ENCODE measurements around the gene KIF5C.
"Not testable (repeated sequence)": the region's sequence is repeated elsewhere in the genome, so short reads cannot be mapped to it uniquely, and the experiment has no call there.

Gene KIF5C

DNA sequence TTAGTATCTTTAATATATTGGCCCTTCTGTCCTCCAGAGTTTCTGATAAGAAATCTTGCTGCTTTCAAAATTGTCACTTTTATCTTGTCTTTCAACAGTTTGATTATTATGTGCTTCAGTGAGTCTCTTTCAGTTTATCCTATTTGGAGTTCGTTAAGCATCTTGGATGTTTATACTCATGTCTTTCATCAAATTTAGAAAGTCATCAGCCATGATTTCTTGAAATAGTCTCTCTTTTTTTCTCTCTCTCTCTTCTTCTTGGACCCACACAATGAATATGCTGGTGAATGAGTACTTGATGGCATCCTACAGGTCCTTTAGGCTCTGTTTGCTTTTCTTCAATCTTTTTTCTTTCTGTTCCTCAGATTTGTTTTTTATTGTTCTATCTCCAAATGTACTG is 26.9 kb upstream of the KIF5C start:
- POLR2A ChIA-PET, result no interaction called here
- CTCF ChIA-PET, result no interaction called here
- no peak for DNase-seq (ENCODE audit: extremely low spot score)
- TF ChIP-seq, protein P1, sequence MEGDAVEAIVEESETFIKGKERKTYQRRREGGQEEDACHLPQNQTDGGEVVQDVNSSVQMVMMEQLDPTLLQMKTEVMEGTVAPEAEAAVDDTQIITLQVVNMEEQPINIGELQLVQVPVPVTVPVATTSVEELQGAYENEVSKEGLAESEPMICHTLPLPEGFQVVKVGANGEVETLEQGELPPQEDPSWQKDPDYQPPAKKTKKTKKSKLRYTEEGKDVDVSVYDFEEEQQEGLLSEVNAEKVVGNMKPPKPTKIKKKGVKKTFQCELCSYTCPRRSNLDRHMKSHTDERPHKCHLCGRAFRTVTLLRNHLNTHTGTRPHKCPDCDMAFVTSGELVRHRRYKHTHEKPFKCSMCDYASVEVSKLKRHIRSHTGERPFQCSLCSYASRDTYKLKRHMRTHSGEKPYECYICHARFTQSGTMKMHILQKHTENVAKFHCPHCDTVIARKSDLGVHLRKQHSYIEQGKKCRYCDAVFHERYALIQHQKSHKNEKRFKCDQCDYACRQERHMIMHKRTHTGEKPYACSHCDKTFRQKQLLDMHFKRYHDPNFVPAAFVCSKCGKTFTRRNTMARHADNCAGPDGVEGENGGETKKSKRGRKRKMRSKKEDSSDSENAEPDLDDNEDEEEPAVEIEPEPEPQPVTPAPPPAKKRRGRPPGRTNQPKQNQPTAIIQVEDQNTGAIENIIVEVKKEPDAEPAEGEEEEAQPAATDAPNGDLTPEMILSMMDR (IDR thresholded peaks at IDR 0.05; ENCODE audit: control extremely low read depth, extremely low read depth, low read depth, missing control alignments), result no peak

DNA sequence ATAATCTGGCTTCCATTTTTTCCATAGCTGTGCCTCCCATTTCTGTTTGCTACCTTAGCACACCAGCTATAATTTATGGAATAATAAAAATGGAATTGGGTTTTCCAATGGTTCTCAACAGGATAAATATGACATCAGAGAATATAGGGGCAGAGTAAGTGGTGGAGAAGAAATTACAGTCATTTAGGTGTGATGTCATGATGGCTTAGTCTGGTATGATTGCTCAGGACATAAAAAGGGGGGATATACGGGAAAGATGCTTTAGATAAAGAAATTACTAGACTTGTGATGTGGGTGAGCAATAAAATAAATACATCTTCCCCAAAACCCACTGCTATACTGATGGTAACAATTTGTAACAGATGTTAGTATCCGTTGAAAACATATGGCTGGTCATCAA is 21.6 kb upstream of the KIF5C start:
- no peak for DNase-seq (ENCODE audit: extremely low spot score)
- ChIA-PET POLR2A (no interaction called here), CTCF (interaction anchor here (1.7 kb wide), 1 partner anchor 9 kb away, joined by 6 read pairs; no protein-coding TSS in a partner anchor)
- TF ChIP-seq, protein P1 (IDR thresholded peaks at IDR 0.05; ENCODE audit: control extremely low read depth, extremely low read depth, low read depth, missing control alignments), result no peak

DNA sequence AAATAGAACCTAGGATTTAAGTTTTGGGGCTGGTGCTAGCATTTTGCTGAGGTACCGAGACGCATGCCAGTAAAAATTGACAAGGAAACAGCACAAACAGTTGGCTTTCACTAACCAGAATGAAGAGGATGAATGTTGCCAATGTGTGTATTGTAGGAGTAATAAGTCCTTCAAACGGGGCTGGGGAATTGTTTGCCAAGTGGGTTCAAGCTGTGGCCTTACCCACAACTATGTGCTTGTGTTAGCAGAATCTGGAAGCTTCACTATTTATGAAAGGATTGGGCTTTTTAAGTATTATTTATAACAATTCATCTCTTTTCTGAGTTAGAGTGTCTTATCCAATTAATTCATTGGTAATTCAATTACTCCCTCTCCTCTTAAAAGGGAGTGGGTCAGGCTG is 15.0 kb upstream of the KIF5C start:
- TF ChIP-seq, protein P1 (IDR thresholded peaks at IDR 0.05; ENCODE audit: control extremely low read depth, extremely low read depth, low read depth, missing control alignments), result no peak
- ChIA-PET POLR2A (no interaction called here), CTCF (no interaction called here)
- DNase-seq (ENCODE audit: extremely low spot score), result no peak

DNA sequence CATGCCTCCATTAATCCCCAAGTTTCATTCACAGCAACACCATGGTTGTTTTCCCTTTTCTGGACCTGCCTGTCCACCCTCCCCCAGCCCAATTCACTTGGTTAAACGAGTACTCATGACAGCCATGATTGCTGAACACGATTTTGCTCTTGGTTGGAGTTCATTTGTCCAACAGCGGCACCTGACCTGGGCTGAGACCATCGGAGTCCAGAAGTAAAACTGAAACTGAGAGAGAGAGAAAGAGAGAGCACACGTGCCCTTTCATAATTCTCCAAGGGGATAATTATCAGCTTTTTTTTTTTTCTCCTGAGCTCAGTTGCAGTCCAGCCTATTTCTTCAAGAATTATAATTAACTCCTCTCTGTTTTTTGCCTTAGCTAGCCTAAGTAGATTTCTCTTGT is 13.7 kb upstream of the KIF5C start:
- ChIA-PET CTCF (interaction anchor here (1.2 to 1.3 kb wide), 2 partner anchors 13 to 19 kb away, joined by 3 read pairs; no protein-coding TSS in a partner anchor), POLR2A (no interaction called here)
- DNase-seq (ENCODE audit: extremely low spot score), result no peak
- TF ChIP-seq, protein P1 (IDR thresholded peaks at IDR 0.05; ENCODE audit: control extremely low read depth, extremely low read depth, low read depth, missing control alignments), result no peak

DNA sequence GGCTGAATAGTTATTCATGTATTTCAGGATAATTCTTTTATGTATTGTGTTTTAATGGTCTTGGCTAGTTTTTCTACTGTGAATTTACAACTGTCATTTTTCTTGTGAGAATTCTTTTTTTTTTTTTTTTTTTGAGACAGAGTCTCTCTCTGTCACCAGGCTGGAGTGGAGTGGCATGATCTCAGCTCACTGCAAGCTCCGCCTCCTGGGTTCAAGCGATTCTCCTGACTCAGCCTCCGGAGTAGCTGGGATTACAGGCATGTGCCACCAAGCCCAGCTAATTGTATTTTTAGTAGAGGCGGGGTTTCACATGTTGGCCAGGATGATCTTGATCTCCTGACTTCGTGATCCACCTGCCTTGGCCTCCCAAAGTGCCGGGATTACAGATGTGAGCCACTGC is 12.5 kb upstream of the KIF5C start:
- CTCF ChIA-PET; DNase-seq (ENCODE audit: extremely low spot score); POLR2A ChIA-PET: not testable (repeated sequence)

DNA sequence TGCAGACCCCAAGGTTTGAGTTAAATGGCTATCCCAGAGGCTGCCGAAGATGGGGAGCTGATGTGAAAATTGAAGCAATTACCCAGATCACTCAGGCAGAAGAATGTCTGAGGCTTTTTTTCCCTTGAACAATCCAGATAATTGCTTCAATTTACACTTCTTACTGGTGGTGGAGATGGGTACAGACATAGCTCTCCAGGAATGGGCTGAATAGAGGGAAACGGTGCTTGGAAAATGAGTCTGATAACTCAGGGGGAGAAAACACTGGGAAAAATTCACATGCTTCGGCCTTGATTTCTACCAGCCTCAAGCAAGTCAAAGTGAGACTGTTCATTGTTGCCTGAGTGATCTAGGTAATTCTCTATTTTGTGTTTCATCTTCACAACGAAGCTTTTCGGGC is 9.5 kb upstream of the KIF5C start:
- CTCF ChIA-PET, result no interaction called here

DNA sequence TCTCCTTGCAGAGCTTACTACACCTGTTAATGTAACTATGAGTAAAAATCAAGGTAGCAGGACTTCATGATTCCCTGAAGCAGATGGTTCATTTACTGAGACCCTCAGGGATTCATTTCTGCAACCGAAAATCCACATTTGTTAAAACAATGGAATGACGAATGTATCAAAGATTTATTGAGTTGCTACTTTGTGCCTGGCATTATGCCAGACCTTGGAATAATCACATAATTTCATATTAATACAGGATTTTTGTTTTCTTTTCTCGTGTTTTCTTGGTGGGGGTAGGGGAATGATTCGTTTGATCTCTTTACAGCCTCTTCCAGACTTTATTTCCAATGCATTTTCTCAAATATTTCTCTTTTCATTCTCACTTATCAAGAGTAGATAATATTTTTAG is 8.9 kb upstream of the KIF5C start:
- TF ChIP-seq, protein P1 (IDR thresholded peaks at IDR 0.05; ENCODE audit: control extremely low read depth, extremely low read depth, low read depth, missing control alignments), result no peak
- DNase-seq (ENCODE audit: extremely low spot score), result no peak
- ChIA-PET POLR2A (no interaction called here), CTCF (interaction anchor here (2.0 kb wide), 1 partner anchor 12 kb away, joined by 5 read pairs; no protein-coding TSS in a partner anchor)

More for the DNA sequence above, 9.5 kb upstream of the KIF5C start:
- POLR2A ChIA-PET, result no interaction called here
- DNase-seq (ENCODE audit: extremely low spot score), result no peak
- TF ChIP-seq, protein P1 (IDR thresholded peaks at IDR 0.05; ENCODE audit: control extremely low read depth, extremely low read depth, low read depth, missing control alignments), result no peak
